GM12878 (cell line): ENCODE measurements around the gene WFS1.

Experiments used
- ATF3 ChIP-seq: IDR thresholded peaks from 2 replicates; pipeline ENCODE4 v1.6.1; 2011; ENCODE audit warnings: low read depth, mild to moderate bottlenecking, low read length, moderate library complexity, borderline replicate concordance; ENCODE audit errors: extremely low read depth
- BCL11A ChIP-seq: IDR thresholded peaks from 2 replicates; pipeline ENCODE4 v1.6.1; 2011; ENCODE audit warnings: low read depth, low read length
- CTCF ChIP-seq, 3 experiments: IDR thresholded peaks in 2 of 3; conservative IDR thresholded peaks in 1 of 3; 2 replicates each; pipeline ENCODE4 v1.5.1; 2011; ENCODE audit warnings: low read depth in 3 of 3, low read length in 3 of 3, mild to moderate bottlenecking in 3 of 3, control low read depth in 2 of 3, moderate library complexity in 2 of 3, inconsistent platforms in 1 of 3, mixed read lengths in 1 of 3; ENCODE audit not compliant: control insufficient read depth in 2 of 3, insufficient read depth in 1 of 3; ENCODE audit errors: extremely low read depth in 1 of 3
- MAX ChIP-seq: IDR thresholded peaks from 2 replicates; pipeline ENCODE4 v1.6.1; 2012; ENCODE audit warnings: low read depth, low read length, improper control_type of control experiment
- NKRF ChIP-seq: fragments of 450-650 bp; conservative IDR thresholded peaks from 2 replicates; pipeline ENCODE4 v1.6.1; 2017; ENCODE audit warnings: mild to moderate bottlenecking, moderate library complexity
- POLR2AphosphoS2 ChIP-seq: IDR thresholded peaks from 2 replicates; pipeline ENCODE4 v1.6.1; 2011; ENCODE audit warnings: low read depth, mild to moderate bottlenecking, low read length, improper control_type of control experiment, moderate library complexity
- POLR2AphosphoS5 ChIP-seq: IDR thresholded peaks from 2 replicates; pipeline ENCODE4 v1.6.1; 2011; ENCODE audit warnings: mild to moderate bottlenecking, low read length, inconsistent platforms
- REST ChIP-seq: IDR thresholded peaks from 2 replicates; pipeline ENCODE4 v1.6.1; 2012; ENCODE audit warnings: mild to moderate bottlenecking, low read depth, low read length
- SKIL ChIP-seq: fragments of 450-650 bp; IDR thresholded peaks from 2 replicates; pipeline ENCODE4 v1.6.1; 2017; ENCODE audit warnings: mild to moderate bottlenecking, low read depth, inconsistent platforms; ENCODE audit not compliant: poor library complexity, severe bottlenecking
- SMC3 ChIP-seq: IDR thresholded peaks from 2 replicates; pipeline ENCODE4 v1.6.1; 2011; ENCODE audit warnings: low read length, improper control_type of control experiment, borderline replicate concordance
- USF1 ChIP-seq: IDR thresholded peaks from 2 replicates; pipeline ENCODE4 v1.6.1; 2011; ENCODE audit warnings: borderline replicate concordance, low read depth, mild to moderate bottlenecking, moderate library complexity, mixed read lengths, low read length; ENCODE audit not compliant: insufficient read depth; ENCODE audit errors: extremely low read length
- ZBED1 ChIP-seq: IDR thresholded peaks from 2 replicates; pipeline ENCODE4 v1.6.1; 2016; ENCODE audit warnings: borderline replicate concordance

- TF ChIP-seq CTCF (IDR thresholded peaks at IDR 0.05 in 2 of 3, conservative IDR thresholded peaks at IDR 0.05 in 1 of 3; ENCODE audit: control insufficient read depth in 2 of 3, extremely low read depth in 1 of 3, insufficient read depth in 1 of 3, low read depth in 3 of 3, low read length in 3 of 3) (no peak), POLR2AphosphoS5 (no peak), POLR2AphosphoS2 (no peak), USF1 (no peak), SMC3 (no peak), REST (no peak), MAX (no peak), ATF3 (no peak), ZBED1 (no peak), NKRF (no peak), SKIL (no peak), BCL11A (no peak)
These were observed 24.0 kb downstream of the WFS1 start for GRCh38 chr4:6293661-6294060.
